Measurements from ENCODE around the gene TMEM214. TPM values are rescaled to one million over a fixed set of nuclear protein-coding genes. Genes with fewer than 3 reads are reported as not detected.

TMEM214 gene
- total and polyA plus RNA-seq, 4 donors, result 18.2 to 60.3 (median 40.1) TPM

DNA sequence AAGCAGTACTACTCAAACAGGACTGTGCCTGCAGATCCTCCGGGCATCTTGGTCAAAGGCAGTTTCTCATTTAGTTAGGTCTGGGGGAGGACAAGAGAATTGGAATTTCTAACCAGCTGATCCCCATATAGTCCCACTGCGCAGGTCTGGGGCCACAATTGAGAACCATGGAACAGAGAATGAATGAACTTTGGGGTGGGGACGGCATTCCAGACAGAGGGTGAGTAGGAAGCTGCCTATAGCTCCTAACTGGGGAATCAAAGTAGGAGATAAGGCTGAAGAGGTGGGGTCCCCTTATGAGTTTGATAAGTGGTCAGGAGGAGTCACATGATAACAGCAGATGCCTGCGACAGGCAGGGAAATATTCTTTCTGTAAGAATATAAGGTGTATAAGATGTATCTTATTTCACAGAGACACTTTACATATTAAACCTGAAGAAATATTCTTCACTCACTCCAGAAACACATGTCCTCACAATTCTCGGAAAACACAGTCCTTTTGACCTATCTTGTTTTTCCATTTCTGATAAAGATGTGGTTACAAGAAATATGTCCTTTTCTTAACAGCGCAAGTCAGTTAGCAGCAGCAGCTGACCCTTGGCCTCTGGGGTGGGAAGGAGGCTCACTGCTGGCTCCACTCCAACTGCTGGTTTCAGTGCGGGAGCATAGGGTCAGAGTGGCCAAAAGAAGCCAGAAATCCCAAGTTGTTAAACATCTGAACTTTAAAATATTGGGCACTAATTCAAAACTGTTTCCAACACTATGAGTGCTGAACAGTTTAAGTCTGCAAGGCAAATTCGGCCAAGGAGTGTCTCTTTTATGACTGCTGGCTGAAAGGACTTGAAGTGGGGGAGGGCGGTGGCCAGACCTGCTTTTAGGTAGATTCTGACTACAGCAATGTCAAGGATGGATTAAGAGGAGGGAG lies 12.6 kb upstream of the TMEM214 start:
- WGBS (ENCODE audit: insufficient coverage), result 78% methylated on average over 6 of the region's 9 CpGs
- H3K4me3 ChIP-seq (ENCODE audit: low read depth, low read length), result no peak overlapping the region
- no peaks in the 10 kb centered on the region for H3K9me3 ChIP-seq (ENCODE audit: control insufficient read depth, insufficient read depth, low read length)
- H3K4me1 ChIP-seq (ENCODE audit: control insufficient read depth, insufficient read depth, low read length), result peaks cover 12% of the 10 kb centered on the region
- peaks cover 26% of the 10 kb centered on the region for H3K36me3 ChIP-seq (ENCODE audit: control insufficient read depth, insufficient read depth, low read length)
- no peak overlapping the region for H3K27ac ChIP-seq (ENCODE audit: low read depth, low read length)
- peak in 1 of 6 donors; percentile 15 for DNase-seq (ENCODE audit: low read depth in 4 of 6, low spot score in 6 of 6)
- H3K27me3 ChIP-seq (ENCODE audit: control insufficient read depth, insufficient read depth, low read length), result no peaks in the 10 kb centered on the region

DNA sequence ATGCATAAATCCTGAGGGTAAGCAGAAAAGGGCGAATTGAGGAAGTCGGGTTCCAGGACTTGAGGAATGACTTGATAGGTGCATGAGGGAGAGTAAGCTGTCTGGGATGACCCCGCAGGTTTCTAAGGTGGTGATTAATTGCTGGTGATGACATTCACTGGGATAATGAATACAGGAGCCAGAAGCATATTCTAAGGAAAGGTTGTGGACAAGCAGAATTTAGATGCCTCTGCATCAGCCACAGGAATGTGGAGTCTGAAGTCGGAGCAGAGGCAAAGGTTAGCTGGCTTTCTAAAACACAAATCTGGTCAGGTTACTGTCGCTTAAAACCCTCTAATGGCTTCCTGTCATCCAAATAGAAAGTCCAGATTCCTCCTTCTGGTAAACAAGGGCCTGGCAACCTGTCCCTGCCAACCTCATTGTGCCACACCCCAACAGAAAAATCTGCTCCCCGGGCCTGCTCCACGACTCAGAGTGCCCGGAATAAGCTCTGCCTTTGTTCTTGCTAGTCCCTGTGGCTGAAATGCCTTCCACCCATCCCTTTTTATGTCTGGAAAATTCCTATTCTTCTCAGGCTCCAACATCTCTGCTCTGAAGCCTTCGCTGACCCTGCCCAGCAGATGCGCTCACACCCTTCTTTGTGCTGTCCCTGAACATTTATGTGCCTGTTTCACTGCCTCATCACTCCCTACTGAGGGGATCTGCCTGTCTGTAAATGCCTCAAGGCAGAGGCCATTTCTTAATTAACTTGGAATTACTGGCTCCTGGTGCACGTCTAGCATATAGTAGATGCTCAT lies 11.3 kb upstream of the TMEM214 start:
- no peaks in the 10 kb centered on the region for H3K9me3 ChIP-seq (ENCODE audit: control insufficient read depth, insufficient read depth, low read length)
- DNase-seq (ENCODE audit: low read depth in 4 of 6, low spot score in 6 of 6), result no peak
- no peaks in the 10 kb centered on the region for H3K27me3 ChIP-seq (ENCODE audit: control insufficient read depth, insufficient read depth, low read length)
- peaks cover 11% of the 10 kb centered on the region for H3K4me1 ChIP-seq (ENCODE audit: control insufficient read depth, insufficient read depth, low read length)
- H3K36me3 ChIP-seq (ENCODE audit: control insufficient read depth, insufficient read depth, low read length), result peaks cover 39% of the 10 kb centered on the region
- H3K4me3 ChIP-seq (ENCODE audit: low read depth, low read length), result no peak overlapping the region
- WGBS (ENCODE audit: insufficient coverage), result 64% methylated on average over 10 of the region's 11 CpGs
- H3K27ac ChIP-seq (ENCODE audit: low read depth, low read length), result no peak overlapping the region

DNA sequence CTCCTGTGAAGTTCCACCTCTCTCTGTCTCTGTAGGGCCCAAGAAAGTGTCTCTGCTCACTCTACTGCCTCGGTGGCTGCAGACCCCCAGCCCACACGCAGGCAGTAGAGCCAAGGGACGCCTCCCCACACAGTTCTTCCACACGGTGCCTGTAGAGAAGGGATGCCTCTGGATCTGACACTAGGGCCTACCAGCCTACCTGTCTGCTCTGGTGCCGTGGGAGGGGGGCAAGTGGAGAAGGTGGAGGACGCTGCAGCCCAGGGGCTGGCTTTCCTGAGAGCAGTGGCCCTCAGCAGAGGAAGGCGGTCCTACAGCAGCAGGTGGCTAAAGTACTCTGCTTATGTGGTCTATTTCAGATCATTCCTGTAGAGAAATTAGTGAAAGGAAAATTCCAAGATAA lies 9.0 kb upstream of the TMEM214 start:
- H3K27ac ChIP-seq (ENCODE audit: low read depth, low read length), result no peak overlapping the region
- no peaks in the 10 kb centered on the region for H3K9me3 ChIP-seq (ENCODE audit: control insufficient read depth, insufficient read depth, low read length)
- H3K4me3 ChIP-seq (ENCODE audit: low read depth, low read length), result no peak overlapping the region
- no peak for DNase-seq (ENCODE audit: low read depth in 4 of 6, low spot score in 6 of 6)
- no peaks in the 10 kb centered on the region for H3K27me3 ChIP-seq (ENCODE audit: control insufficient read depth, insufficient read depth, low read length)
- H3K4me1 ChIP-seq (ENCODE audit: control insufficient read depth, insufficient read depth, low read length), result peaks cover 4% of the 10 kb centered on the region
- H3K36me3 ChIP-seq (ENCODE audit: control insufficient read depth, insufficient read depth, low read length), result peaks cover 57% of the 10 kb centered on the region
- 86% methylated on average over 4 of the region's 7 CpGs for WGBS (ENCODE audit: insufficient coverage)

DNA sequence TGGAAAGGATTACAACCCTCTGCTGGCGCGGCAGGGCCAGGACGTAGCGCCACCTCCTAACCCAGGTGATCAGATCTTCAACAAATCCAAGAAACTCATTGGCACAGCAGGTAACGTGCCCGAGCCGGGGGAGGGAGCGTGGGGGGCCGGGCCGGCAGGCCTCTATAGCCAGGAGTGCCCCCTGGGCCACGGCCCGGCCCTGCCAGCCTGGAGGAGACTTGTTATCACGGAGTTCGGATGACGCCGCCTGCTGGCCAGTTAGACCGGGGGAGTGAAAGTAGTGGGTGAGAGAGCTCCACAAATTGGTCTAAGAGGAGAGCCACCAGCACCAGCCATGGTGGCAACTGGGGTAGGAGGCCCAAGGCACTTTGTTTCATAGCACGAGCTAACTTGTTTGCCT lies 8.6 kb upstream of the TMEM214 start:
- peaks cover 57% of the 10 kb centered on the region for H3K36me3 ChIP-seq (ENCODE audit: control insufficient read depth, insufficient read depth, low read length)
- WGBS (ENCODE audit: insufficient coverage), result 50% methylated on average over 18 of the region's 18 CpGs

DNA sequence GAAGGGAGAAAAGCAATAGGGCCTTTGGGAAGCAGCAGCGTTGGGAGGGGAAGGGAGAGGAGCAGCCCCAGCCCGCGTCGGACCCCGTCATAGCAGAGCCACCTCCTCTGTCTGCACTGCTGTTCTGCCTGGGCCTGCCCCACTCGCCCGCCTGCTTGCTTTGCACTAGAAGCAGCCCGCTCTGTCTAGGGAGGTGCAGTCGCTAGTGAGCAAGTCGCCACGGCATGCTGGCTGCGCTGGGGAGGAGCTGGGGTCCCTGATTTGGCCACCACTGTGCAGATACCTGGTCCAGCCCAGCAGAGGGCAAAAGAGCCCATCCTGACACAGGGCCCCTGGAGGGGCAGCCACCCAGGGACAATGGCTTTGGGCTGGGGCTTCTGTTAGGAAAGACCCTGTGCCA lies 8.0 kb upstream of the TMEM214 start:
- WGBS (ENCODE audit: insufficient coverage), result 78% methylated on average over 12 of the region's 12 CpGs
- no peak for DNase-seq (ENCODE audit: low read depth in 4 of 6, low spot score in 6 of 6)

More for the DNA sequence above, 8.6 kb upstream of the TMEM214 start:
- no peak overlapping the region for H3K27ac ChIP-seq (ENCODE audit: low read depth, low read length)
- DNase-seq (ENCODE audit: low read depth in 4 of 6, low spot score in 6 of 6), result no peak
- H3K27me3 ChIP-seq (ENCODE audit: control insufficient read depth, insufficient read depth, low read length), result no peaks in the 10 kb centered on the region
- peaks cover 4% of the 10 kb centered on the region for H3K4me1 ChIP-seq (ENCODE audit: control insufficient read depth, insufficient read depth, low read length)
- H3K9me3 ChIP-seq (ENCODE audit: control insufficient read depth, insufficient read depth, low read length), result no peaks in the 10 kb centered on the region
- H3K4me3 ChIP-seq (ENCODE audit: low read depth, low read length), result no peak overlapping the region

DNA sequence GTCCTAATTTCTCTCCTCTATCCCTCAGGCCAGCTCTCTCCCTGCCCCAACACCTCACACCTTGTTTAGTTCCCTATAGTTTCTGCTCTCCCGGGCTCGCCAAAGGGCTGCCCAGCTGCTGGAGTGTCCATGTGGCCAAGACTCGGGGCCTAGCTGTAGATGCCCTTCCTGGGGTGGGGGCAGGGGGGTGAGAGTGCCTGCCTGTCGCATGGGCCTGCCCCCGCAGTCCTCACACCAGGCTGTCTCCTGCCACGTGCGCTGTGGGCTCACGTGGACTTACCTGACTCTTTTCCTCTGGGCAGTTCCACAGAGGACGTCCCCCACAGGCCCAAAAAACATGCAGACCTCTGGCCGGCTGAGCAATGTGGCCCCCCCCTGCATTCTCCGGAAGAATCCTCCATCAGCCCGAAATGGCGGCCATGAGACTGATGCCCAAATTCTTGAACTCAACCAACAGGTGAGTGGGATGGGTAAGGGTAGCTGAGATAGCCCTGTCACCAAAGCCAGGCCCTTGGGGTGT lies 7.4 kb upstream of the TMEM214 start:
- WGBS (ENCODE audit: insufficient coverage), result 87% methylated on average over 11 of the region's 13 CpGs
- Histone ChIP-seq H3K4me3 (ENCODE audit: low read depth, low read length) (no peak overlapping the region), H3K4me1 (ENCODE audit: control insufficient read depth, insufficient read depth, low read length) (peaks cover 3% of the 10 kb centered on the region), H3K27me3 (ENCODE audit: control insufficient read depth, insufficient read depth, low read length) (no peaks in the 10 kb centered on the region), H3K9me3 (ENCODE audit: control insufficient read depth, insufficient read depth, low read length) (no peaks in the 10 kb centered on the region), H3K27ac (ENCODE audit: low read depth, low read length) (no peak overlapping the region), H3K36me3 (ENCODE audit: control insufficient read depth, insufficient read depth, low read length) (peaks cover 57% of the 10 kb centered on the region)
- DNase-seq (ENCODE audit: low read depth in 4 of 6, low spot score in 6 of 6), result no peak

More for the DNA sequence above, 8.0 kb upstream of the TMEM214 start:
- Histone ChIP-seq H3K27ac (ENCODE audit: low read depth, low read length) (no peak overlapping the region), H3K36me3 (ENCODE audit: control insufficient read depth, insufficient read depth, low read length) (peaks cover 57% of the 10 kb centered on the region), H3K9me3 (ENCODE audit: control insufficient read depth, insufficient read depth, low read length) (no peaks in the 10 kb centered on the region), H3K4me1 (ENCODE audit: control insufficient read depth, insufficient read depth, low read length) (peaks cover 4% of the 10 kb centered on the region), H3K4me3 (ENCODE audit: low read depth, low read length) (no peak overlapping the region), H3K27me3 (ENCODE audit: control insufficient read depth, insufficient read depth, low read length) (no peaks in the 10 kb centered on the region)

DNA sequence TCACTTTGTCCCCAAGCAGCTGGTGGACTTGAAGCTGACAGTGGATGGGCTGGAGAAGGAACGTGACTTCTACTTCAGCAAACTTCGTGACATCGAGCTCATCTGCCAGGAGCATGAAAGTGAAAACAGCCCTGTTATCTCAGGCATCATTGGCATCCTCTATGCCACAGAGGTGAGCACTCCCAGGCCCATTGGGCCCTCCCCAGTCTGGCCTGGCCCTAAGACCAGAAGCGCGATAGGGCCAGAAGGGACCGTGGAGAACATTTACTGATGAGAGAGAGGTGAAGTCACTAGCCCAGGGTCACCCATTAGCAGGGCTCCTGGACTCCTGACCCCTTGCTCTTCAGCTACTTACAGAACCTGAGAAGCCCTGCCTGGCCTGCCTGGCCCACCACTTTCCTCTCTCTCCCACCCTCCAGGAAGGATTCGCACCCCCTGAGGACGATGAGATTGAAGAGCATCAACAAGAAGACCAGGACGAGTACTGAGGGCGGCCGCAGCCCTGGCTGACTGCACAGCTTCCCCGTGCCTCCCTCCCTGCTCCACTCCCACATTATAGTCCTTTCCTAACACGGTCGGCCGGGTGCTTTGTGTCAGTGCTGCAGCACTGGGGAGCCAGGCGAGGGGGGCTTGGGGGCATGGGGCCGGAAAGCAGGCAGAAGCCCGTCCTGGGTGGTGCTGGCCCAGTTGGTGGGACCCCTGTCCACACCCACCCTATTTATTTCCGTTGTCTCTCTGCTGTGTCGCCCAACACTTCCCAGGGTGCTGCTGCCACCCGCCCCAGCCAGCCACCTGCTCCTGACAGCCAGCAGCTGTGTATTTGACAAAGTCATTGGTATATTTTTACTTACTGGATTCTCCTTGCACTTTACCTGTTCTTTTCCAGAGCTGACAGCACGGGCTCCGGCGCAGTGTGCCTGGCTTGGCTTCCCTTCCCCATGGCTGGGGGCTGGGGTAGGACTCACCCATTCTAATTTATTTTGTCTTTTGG lies 6.6 kb upstream of the TMEM214 start:
- WGBS (ENCODE audit: insufficient coverage), result 76% methylated on average over 14 of the region's 24 CpGs
- H3K9me3 ChIP-seq (ENCODE audit: control insufficient read depth, insufficient read depth, low read length), result no peaks in the 10 kb centered on the region
- no peak overlapping the region for H3K27ac ChIP-seq (ENCODE audit: low read depth, low read length)

DNA sequence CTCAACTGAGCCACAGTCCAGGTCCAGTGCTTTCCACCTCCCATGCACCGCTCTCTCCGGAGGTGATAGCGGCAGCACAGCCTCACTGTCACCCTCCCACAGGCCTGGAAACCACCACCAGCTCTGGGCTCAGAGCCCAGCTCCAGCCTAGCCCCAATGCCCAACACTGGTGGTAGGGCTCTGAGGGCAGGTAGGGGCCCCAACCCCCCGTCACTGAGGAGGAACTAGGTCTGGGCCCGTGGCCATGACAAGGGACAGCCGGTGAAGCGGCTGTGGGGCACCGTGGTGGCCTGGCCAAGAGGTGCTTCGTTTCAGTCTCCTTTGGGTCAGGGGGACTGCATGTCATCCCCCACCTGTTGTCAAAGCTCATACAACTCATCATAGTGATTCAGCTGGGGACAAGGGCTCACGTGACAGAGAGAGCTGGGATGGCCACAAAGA lies 5.5 kb upstream of the TMEM214 start:
- WGBS (ENCODE audit: insufficient coverage), result 91% methylated on average over 7 of the region's 10 CpGs
- Histone ChIP-seq H3K9me3 (ENCODE audit: control insufficient read depth, insufficient read depth, low read length) (no peaks in the 10 kb centered on the region), H3K4me3 (ENCODE audit: low read depth, low read length) (no peak overlapping the region), H3K4me1 (ENCODE audit: control insufficient read depth, insufficient read depth, low read length) (peaks cover under 1% of the 10 kb centered on the region), H3K36me3 (ENCODE audit: control insufficient read depth, insufficient read depth, low read length) (peaks cover 57% of the 10 kb centered on the region), H3K27me3 (ENCODE audit: control insufficient read depth, insufficient read depth, low read length) (no peaks in the 10 kb centered on the region), H3K27ac (ENCODE audit: low read depth, low read length) (no peak overlapping the region)
- DNase-seq (ENCODE audit: low read depth in 4 of 6, low spot score in 6 of 6), result no peak

More for the DNA sequence above, 6.6 kb upstream of the TMEM214 start:
- Histone ChIP-seq H3K4me3 (ENCODE audit: low read depth, low read length) (no peak overlapping the region), H3K27me3 (ENCODE audit: control insufficient read depth, insufficient read depth, low read length) (no peaks in the 10 kb centered on the region), H3K4me1 (ENCODE audit: control insufficient read depth, insufficient read depth, low read length) (no peaks in the 10 kb centered on the region), H3K36me3 (ENCODE audit: control insufficient read depth, insufficient read depth, low read length) (peaks cover 57% of the 10 kb centered on the region)
- no peak for DNase-seq (ENCODE audit: low read depth in 4 of 6, low spot score in 6 of 6)

DNA sequence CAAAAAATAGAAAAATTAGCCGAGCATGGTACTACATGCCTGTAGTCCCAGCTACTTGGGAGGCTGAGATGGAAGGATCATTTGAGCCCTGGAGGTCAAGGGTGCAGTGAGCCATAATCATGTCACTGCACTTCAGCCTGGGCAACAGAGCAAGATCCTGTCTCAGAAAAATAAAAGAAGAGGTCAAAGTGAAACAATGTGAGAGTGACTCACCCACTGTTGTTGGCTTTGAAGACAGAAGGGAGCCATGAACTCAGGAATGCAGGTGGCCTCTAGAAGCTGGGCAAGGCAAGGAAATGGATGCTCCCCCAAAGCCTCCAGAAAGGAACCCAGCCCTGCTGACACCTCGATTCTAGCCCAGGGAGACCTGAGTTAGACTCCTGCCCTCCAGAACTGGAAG lies 3.7 kb upstream of the TMEM214 start:
- DNase-seq (ENCODE audit: low read depth in 4 of 6, low spot score in 6 of 6), result no peak
- Histone ChIP-seq H3K9me3 (ENCODE audit: control insufficient read depth, insufficient read depth, low read length) (no peaks in the 10 kb centered on the region), H3K4me3 (ENCODE audit: low read depth, low read length) (no peak overlapping the region), H3K27me3 (ENCODE audit: control insufficient read depth, insufficient read depth, low read length) (no peaks in the 10 kb centered on the region), H3K4me1 (ENCODE audit: control insufficient read depth, insufficient read depth, low read length) (peaks cover 13% of the 10 kb centered on the region), H3K27ac (ENCODE audit: low read depth, low read length) (no peak overlapping the region), H3K36me3 (ENCODE audit: control insufficient read depth, insufficient read depth, low read length) (peaks cover 43% of the 10 kb centered on the region)
- 92% methylated on average over 2 of the region's 2 CpGs for WGBS (ENCODE audit: insufficient coverage)
